HEK293 (cell line): ENCODE measurements around the gene TBX15.

ENCODE experiments used
- CTCF ChIP-seq: fragments of 450-650 bp; formaldehyde crosslinking; IDR thresholded peaks from 2 replicates; pipeline ENCODE4 v1.5.1; 2016; ENCODE audit warnings: missing biosample characterization, missing genetic modification characterization
- ZNF501 ChIP-seq: fragments of 450-650 bp; formaldehyde crosslinking; IDR thresholded peaks from 2 replicates; pipeline ENCODE4 v1.5.1; 2016; ENCODE audit warnings: missing biosample characterization, missing genetic modification characterization
- ZNF747 ChIP-seq: fragments of 450-650 bp; formaldehyde crosslinking; IDR thresholded peaks from 2 replicates; pipeline ENCODE4 v1.5.1; 2016; ENCODE audit warnings: missing biosample characterization, missing genetic modification characterization

GRCh38 chr1:118931876-118932275, 56.3 kb downstream of the TBX15 start:
- TF ChIP-seq CTCF (tag by site-specific recombination) (no peak), ZNF501 (tag by site-specific recombination) (no peak), ZNF747 (tag by site-specific recombination) (no peak)
